Measurements from ENCODE around the gene PDE8A.

Gene PDE8A

DNA sequence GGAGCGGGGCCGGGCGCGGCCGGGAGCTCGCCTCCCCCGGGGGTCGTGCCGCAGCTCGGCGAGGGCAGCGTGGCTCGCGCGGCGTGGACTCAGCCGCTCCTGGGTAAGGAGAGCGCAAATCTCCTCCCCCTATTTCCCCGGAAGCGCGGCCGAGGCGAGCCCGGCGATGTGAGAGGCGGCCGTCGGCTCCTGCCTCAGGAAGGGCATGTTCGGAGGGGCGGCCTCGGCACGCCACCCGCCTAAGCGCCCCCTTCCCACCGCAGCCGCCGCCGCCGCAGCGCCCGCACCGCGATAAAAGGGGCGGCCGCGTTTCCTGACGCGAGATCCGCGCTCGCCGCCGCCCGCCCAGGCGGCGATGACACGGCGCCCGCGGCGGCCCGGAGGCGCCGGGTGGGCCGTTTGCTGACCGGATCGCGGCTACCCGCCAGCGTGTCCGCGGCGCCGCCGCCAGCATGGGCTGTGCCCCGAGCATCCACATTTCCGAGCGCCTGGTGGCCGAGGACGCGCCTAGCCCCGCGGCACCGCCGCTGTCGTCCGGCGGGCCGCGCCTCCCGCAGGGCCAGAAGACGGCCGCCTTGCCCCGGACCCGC is at the start of gene PDE8A:
TSS of gene PDE8A (plus strand) at position 146 of the 590 bp plus-strand sequence. CDS start at position 453, 307 bp downstream.
- peak in 1 of 2 experiments; percentile 19 for DNase-seq (ENCODE audit: low read depth in 2 of 2)

DNA sequence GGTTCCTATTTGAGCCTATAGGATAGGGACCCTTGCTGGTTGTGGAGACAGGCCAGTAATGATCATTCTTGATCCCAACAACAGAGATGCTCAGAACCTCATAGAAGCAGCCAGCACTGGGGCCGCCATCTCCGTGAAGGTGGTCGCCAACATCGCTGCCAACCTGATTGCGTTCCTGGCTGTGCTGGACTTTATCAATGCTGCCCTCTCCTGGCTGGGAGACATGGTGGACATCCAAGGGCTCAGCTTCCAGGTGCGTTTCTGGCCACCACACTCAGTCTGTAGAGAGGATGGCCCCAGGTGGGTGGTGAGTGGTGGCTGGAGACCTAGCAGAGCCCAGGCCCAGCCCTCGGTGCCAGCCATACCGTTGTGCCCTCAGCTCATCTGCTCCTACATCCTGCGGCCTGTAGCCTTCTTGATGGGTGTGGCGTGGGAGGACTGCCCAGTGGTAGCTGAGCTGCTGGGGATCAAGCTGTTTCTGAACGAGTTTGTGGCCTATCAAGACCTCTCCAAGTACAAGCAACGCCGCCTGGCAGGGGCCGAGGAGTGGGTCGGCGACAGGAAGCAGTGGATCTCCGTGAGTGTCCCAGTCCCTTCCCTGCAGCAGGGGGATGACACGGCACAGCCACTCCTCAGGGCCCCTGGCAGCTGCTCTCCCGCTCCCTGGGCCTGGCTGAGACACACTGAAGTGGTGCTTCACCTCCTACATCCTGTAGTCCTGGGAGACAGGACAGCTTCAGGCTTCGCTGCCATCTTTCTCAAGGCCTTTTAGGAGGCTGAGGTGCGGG is 46.5 kb upstream of the PDE8A start:
- no peak for DNase-seq (ENCODE audit: low read depth in 2 of 2)

GRCh38 chr15:84937144-84937543 is 44.5 kb upstream of the PDE8A start:
- DNase-seq (ENCODE audit: low read depth in 2 of 2), result no peak

GRCh38 chr15:84938726-84939125 is 42.9 kb upstream of the PDE8A start:
- DNase-seq (ENCODE audit: low read depth in 2 of 2), result no peak

DNA sequence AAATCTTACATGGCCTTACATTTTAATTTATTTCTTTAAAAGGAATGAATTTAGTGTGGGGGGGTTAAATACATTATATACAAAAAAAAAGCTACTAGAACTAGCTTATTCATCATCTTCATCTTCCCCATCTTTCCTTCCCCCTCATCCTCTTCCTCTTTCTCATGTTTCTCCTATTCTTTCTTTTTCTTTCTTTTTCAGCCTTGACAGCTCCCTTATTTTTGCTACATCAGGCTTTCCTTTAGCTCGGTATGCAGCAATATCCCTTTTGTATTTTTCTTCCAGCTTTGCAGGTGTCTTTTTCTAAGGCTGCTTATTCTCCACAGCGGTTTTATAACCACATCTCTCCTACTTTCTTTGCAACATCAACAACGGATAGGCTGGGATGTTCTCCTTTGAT is 41.3 kb upstream of the PDE8A start:
- no peak for DNase-seq (ENCODE audit: low read depth in 2 of 2)

- DNase-seq (ENCODE audit: low read depth in 2 of 2), result no peak
Measured at GRCh38 chr15:84942456-84942855, 39.2 kb upstream of the PDE8A start.

DNA sequence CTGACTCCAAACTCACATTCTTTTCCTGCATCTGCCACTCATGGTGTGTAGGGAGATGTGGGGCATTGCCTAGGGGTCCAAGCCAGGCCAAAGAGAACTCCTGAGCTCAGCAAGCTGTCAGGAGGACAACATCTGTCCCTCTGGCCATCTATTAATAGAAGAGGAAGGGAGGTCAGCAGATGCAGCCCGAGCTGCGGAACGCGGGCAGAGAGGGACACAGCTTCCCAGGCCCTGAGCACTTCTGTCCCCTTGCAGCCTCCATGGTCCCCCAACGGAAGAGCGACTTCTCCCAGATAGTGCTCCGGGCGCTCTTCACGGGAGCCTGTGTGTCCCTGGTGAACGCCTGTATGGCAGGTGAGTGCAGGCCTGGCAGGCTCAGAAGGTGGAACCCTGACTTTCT is 37.3 kb upstream of the PDE8A start:
- no peak for DNase-seq (ENCODE audit: low read depth in 2 of 2)

DNA sequence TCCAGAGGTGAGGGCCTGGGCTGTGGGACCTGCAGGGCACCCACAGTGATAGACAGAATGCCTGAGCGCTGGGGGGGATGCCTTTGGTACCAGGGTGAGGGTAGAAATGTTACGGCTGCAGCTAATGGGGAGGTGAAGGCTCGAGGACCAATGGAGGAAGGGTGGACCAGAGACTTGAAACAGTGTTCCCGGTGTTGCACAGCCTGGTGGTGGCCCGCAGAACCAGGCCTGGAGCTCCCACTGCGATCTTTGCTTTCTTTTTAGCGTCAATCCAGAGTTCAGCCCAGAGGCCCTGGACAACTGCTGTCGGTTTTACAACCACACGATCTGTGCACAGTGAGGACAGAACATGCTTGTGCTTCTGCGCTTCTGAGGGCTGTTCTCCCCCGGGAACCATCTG is 36.8 kb upstream of the PDE8A start:
- DNase-seq (ENCODE audit: low read depth in 2 of 2), result no peak

- no peak for DNase-seq (ENCODE audit: low read depth in 2 of 2)
Measured at GRCh38 chr15:84946772-84947489, 34.7 kb upstream of the PDE8A start.

GRCh38 chr15:84947947-84948830 is 33.5 kb upstream of the PDE8A start:
- DNase-seq (ENCODE audit: low read depth in 2 of 2), result peak; percentile 86 to 87

DNA sequence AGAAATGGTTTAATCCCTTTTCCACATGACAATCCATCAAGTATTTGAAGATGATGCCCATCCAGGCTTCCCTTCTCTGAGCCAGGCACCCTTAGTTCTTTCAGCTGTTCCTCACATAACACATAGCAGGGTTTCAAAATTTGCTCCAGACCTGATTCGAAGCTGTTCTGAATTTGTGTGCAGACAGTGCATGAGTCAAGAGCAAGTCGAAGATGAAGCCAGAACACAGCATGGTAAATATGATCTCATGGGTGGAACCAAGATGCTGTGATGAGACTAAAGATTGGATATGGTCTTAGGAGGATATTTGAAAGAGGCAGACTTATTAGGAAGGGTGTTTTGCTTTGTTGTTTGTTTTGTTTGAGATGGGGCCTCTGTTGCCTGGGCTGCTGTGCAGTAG is 32.6 kb upstream of the PDE8A start:
- peak; percentile 29 to 34 for DNase-seq (ENCODE audit: low read depth in 2 of 2)

DNA sequence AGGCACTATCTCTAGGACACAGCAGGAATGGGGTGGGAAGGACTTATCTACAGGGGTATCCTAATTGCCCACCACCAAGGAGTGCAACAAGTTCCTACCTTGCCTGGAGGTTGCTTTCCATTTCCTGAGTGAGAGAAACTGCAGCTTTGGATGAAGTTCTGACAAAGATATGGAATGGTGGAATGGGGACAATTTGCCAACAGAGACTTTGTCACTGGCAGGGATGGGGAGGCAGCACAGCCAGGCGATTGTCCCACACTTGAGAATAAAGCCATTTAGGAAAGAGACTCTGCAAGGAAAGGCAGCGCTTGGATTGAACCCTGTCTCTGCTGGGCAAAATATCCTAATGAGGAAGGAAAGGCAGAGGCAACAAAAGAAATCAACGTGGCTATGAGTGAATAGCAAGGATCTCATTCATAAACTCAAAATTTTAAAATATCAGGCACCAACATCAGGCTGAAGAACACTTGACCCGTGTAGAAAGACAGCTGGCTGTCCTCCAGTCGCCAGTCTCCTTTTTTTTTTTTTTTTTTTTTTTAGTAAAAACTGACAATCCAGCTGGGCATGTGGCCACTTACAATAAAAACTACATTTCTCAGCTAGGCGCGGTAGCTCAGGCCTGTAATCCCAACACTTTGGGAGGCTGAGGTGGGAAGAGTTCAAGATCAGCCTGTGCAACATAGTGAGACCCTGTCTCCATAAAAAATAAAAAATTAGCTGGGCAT is 31.6 kb upstream of the PDE8A start:
- no peak for DNase-seq (ENCODE audit: low read depth in 2 of 2)

- no peak for DNase-seq (ENCODE audit: low read depth in 2 of 2)
Measured at GRCh38 chr15:84950570-84951111, 31.0 kb upstream of the PDE8A start.

- DNase-seq (ENCODE audit: low read depth in 2 of 2), result no peak
Measured at GRCh38 chr15:84951736-84952135, 29.9 kb upstream of the PDE8A start.

DNA sequence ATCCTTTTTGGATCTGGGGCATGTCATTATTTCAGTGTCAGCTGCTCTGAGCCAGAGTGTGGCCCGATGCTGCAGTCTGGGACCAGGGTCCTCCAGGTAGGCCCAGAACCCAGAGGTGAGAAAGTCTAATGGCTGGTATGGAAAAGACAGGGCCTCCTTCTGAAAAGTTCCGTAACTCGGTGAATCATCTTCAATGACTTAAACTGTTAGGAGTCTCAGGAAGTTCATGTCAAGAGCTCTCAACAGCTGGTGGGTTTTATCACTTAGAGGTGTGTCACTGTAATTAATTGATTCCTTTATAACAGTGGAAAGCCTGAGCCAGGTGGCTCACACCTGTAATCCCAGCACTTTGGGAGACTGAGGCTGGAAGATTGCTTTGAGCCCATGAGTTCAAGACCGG is 28.5 kb upstream of the PDE8A start:
- no peak for DNase-seq (ENCODE audit: low read depth in 2 of 2)

GRCh38 chr15:84953726-84954125 is 27.9 kb upstream of the PDE8A start:
- no peak for DNase-seq (ENCODE audit: low read depth in 2 of 2)

DNA sequence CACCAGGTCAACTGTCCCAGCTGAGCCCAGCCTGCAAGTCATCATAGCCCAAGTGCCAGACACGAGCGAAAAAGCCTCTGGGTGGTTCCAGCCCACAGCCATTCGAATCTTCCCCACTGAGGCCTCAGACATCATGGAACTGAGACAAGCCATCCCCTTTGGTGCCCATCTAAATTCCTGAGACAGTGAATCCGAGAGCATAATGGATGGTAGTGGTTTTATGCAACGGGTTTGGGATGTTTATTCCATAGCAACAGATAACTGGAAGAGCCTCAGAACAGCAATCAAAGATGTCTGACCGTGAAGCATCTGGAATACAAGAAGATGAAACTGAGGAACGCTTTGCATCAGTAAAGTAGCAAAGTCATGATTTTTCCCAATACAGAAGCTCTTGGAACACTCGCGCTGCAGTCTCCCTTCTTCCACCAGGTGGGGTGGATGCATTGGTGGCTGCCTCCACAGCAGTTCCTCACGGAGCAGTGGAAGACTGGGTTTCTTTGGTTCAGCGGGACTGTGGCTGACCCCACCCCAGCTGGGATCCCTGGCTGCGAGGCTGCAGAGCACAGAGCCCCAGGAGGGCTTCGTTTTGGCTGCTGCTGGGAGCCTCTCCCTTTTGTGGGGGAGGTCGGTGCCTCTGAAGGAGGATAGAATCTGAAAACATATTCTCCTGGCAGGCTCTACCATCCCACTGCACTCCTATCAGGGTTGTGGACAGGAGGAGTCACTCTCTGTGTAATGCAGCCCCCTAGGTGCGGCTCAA is 26.4 kb upstream of the PDE8A start:
- peak; percentile 47 to 48 for DNase-seq (ENCODE audit: low read depth in 2 of 2)

DNA sequence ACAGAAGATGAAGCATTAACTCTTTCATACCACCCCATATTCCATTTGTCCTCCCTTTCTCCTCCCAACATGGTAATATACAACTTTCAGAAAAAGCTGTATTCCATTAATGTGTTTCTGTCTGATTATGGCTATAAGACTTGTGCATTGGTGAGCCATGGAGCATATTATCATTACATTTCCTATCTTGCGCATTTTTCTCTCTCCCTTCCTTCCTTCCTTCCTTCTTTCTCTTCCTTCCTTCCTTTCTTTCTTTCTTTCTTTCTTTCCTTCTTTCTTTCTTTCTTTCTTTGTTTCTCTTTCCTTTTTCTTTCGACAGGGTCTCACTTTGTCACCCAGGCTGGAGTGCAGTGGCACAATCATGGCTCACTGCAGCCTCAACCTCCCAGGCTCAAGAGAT is 25.5 kb upstream of the PDE8A start:
- no peak for DNase-seq (ENCODE audit: low read depth in 2 of 2)

DNA sequence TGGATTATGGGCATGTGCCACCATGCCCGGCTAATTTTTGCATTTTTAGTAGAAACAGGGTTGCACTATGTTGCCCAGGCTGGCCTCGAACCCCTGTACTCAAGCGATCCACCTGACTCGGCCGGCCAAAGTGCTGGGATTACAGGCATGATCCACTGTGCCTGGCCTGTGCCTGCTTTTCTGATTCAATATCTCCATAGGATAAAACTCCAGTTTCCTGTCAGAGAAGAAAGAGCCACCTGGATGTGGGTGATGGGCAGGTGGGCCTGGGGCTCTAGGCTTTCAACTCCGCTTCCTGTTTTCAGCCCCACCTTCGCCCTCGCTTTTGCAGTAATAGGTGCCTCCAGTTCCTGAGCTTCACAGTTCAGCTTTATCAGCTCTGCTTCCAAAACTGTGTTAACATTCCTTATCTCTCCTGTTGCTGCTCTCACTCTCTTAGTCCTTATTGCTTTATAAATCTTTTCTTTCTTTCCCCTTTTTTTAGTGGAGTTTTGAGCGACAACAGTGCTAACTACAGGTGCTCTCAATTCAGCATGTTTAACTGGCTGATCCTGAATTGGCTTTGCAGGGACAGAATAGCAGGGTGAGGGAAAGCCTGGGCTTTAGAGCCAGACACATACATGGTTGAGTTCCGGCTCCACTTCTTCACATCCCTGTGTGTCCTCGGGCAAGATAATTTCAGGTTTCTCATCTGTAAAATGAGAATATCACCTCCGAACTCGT is 21.1 kb upstream of the PDE8A start:
- no peak for DNase-seq (ENCODE audit: low read depth in 2 of 2)

DNA sequence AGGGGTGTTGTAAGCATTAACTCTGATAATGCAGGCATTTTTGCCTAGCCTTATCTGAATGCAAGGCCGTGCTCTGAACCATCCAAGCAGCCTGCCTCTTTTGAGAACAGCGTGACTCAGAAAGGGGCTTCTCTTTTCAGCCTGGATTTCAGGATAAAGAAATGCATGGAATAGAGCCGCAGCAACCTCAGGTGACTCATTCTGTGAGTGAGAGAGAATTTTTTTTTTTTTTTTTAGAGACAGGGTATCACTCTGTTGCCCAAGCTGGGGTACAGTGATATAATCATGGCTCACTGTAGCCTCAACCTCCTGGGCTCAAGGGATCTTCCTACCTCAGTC is 20.6 kb upstream of the PDE8A start:
- peak; percentile 53 to 58 for DNase-seq (ENCODE audit: low read depth in 2 of 2)
